GM21825 (cell line): ENCODE measurements around the gene VEGFA.

Experiments used
- ATAC-seq: cut with Tn5 transposase; IDR thresholded peaks from one replicate; pipeline ENCODE4 v1.9.1; 2021; ENCODE audit warnings: mild to moderate bottlenecking, moderate library complexity; ENCODE audit not compliant: unreplicated experiment

VEGFA gene

GRCh38 chr6:43771858-43772680 lies 2.1 kb downstream of the VEGFA start:
- no peak for ATAC-seq

- no peak for ATAC-seq
Measured at GRCh38 chr6:43772681-43773049, 2.7 kb downstream of the VEGFA start.

GRCh38 chr6:43773050-43773979 lies 3.3 kb downstream of the VEGFA start:
- ATAC-seq, result no peak

GRCh38 chr6:43773980-43774775 lies 4.2 kb downstream of the VEGFA start:
- ATAC-seq, result no peak

- no peak for ATAC-seq
Measured at GRCh38 chr6:43774776-43775534, 4.9 kb downstream of the VEGFA start.

- no peak for ATAC-seq
Measured at GRCh38 chr6:43775535-43775885, 5.5 kb downstream of the VEGFA start.

GRCh38 chr6:43776115-43776798 lies 6.2 kb downstream of the VEGFA start:
- no peak for ATAC-seq

- ATAC-seq, result no peak
Measured at GRCh38 chr6:43776799-43777776, 7.1 kb downstream of the VEGFA start.

GRCh38 chr6:43778131-43778855 lies 8.3 kb downstream of the VEGFA start:
- ATAC-seq, result no peak

- no peak for ATAC-seq
Measured at GRCh38 chr6:43778976-43779851, 9.2 kb downstream of the VEGFA start.

- no peak for ATAC-seq
Measured at GRCh38 chr6:43779852-43780236, 9.8 kb downstream of the VEGFA start.

- ATAC-seq, result no peak
Measured at GRCh38 chr6:43780293-43780692, 10.3 kb downstream of the VEGFA start.

- no peak for ATAC-seq
Measured at GRCh38 chr6:43780941-43781928, 11.2 kb downstream of the VEGFA start.

- ATAC-seq, result no peak
Measured at GRCh38 chr6:43781941-43782704, 12.1 kb downstream of the VEGFA start.
